SK-N-SH treated with all-trans-retinoic acid at 6 μM for 48 hours (cell line): ENCODE measurements around the gene WDR49.

Source experiments
- CSRNP3 ChIP-seq: fragments of 250-450 bp; sonication (Bioruptor Pico); IDR thresholded peaks from 2 replicates; pipeline ENCODE4 v1.5.1; 2021; ENCODE audit warnings: mild to moderate bottlenecking, moderate library complexity
- TOX ChIP-seq: fragments of 250-450 bp; sonication (Bioruptor Pico); IDR thresholded peaks from 2 replicates; pipeline ENCODE4 v1.8.0; 2021; ENCODE audit warnings: mild to moderate bottlenecking, moderate library complexity, borderline replicate concordance

- no peak for TF ChIP-seq CSRNP3 (CRISPR knock-in tag)
- no peak for TF ChIP-seq TOX (CRISPR knock-in tag)
Measured at GRCh38 chr3:167691366-167691765, 37.6 kb upstream of the WDR49 start.
